Measurements from ENCODE around the gene DYTN.

DYTN gene

GRCh38 chr2:206701952-206702605, 16.1 kb downstream of the DYTN start:
- Histone ChIP-seq H2AFZ (no peak overlapping the region), H3K9ac (no peak overlapping the region), H3K9me3 (ENCODE audit: control insufficient read depth, low read length) (no peaks in the 10 kb centered on the region), H3K79me2 (no peaks in the 10 kb centered on the region), H3K4me3 (ENCODE audit: low read depth, low read length) (no peak overlapping the region), H3K36me3 (ENCODE audit: control insufficient read depth, insufficient read depth, low read length) (no peaks in the 10 kb centered on the region), H3K4me2 (ENCODE audit: low read length) (no peak overlapping the region), H3K4me1 (no peaks in the 10 kb centered on the region), H3K27me3 (ENCODE audit: control insufficient read depth, insufficient read depth, low read length) (no peaks in the 10 kb centered on the region), H3K27ac (no peak overlapping the region)
- TF ChIP-seq CTCF (IDR thresholded peaks at IDR 0.05), result no peak

- H3K4me1 ChIP-seq, result no peaks in the 10 kb centered on the region
- H3K79me2 ChIP-seq, result no peaks in the 10 kb centered on the region
- no peak for TF ChIP-seq CTCF (IDR thresholded peaks at IDR 0.05)
- H3K27ac ChIP-seq, result no peak overlapping the region
- H3K4me3 ChIP-seq (ENCODE audit: low read depth, low read length), result no peak overlapping the region
- no peak overlapping the region for H2AFZ ChIP-seq
- H3K9ac ChIP-seq, result no peak overlapping the region
- H3K36me3 ChIP-seq (ENCODE audit: control insufficient read depth, insufficient read depth, low read length), result no peaks in the 10 kb centered on the region
- H3K4me2 ChIP-seq (ENCODE audit: low read length), result no peak overlapping the region
- H3K9me3 ChIP-seq (ENCODE audit: control insufficient read depth, low read length), result no peaks in the 10 kb centered on the region
- H3K27me3 ChIP-seq (ENCODE audit: control insufficient read depth, insufficient read depth, low read length), result no peaks in the 10 kb centered on the region
These were observed 18.0 kb downstream of the DYTN start for GRCh38 chr2:206700156-206700555.

- Histone ChIP-seq H3K9me3 (ENCODE audit: control insufficient read depth, low read length) (no peaks in the 10 kb centered on the region), H2AFZ (no peak overlapping the region), H3K4me2 (ENCODE audit: low read length) (no peak overlapping the region), H3K36me3 (ENCODE audit: control insufficient read depth, insufficient read depth, low read length) (no peaks in the 10 kb centered on the region), H3K27ac (no peak overlapping the region), H3K4me1 (no peaks in the 10 kb centered on the region), H3K79me2 (no peaks in the 10 kb centered on the region), H3K27me3 (ENCODE audit: control insufficient read depth, insufficient read depth, low read length) (no peaks in the 10 kb centered on the region), H3K9ac (no peak overlapping the region), H3K4me3 (ENCODE audit: low read depth, low read length) (no peak overlapping the region)
- TF ChIP-seq CTCF (IDR thresholded peaks at IDR 0.05), result no peak
These were observed 19.4 kb downstream of the DYTN start for GRCh38 chr2:206698811-206699210.

GRCh38 chr2:206696910-206697309, 21.3 kb downstream of the DYTN start:
- no peak overlapping the region for H3K4me3 ChIP-seq (ENCODE audit: low read depth, low read length)
- H3K79me2 ChIP-seq, result no peaks in the 10 kb centered on the region
- H3K4me2 ChIP-seq (ENCODE audit: low read length), result no peak overlapping the region
- H3K27ac ChIP-seq, result no peak overlapping the region
- no peaks in the 10 kb centered on the region for H3K27me3 ChIP-seq (ENCODE audit: control insufficient read depth, insufficient read depth, low read length)
- no peak overlapping the region for H3K9ac ChIP-seq
- no peak for TF ChIP-seq CTCF (IDR thresholded peaks at IDR 0.05)
- H2AFZ ChIP-seq, result no peak overlapping the region
- no peaks in the 10 kb centered on the region for H3K36me3 ChIP-seq (ENCODE audit: control insufficient read depth, insufficient read depth, low read length)
- no peaks in the 10 kb centered on the region for H3K9me3 ChIP-seq (ENCODE audit: control insufficient read depth, low read length)
- H3K4me1 ChIP-seq, result no peaks in the 10 kb centered on the region

Measured in parathyroid adenoma (tissue), 2 donors.